ENCODE data around the gene PLAAT5. TPM values are rescaled to one million over a fixed set of nuclear protein-coding genes. Genes with fewer than 3 reads are reported as not detected.

Gene PLAAT5
- polyA plus RNA-seq (2013) = 0.07 TPM

GRCh38 chr11:63490551-63491239, at the start of gene PLAAT5:
TSS of gene PLAAT5 (minus strand) at chr11:63491167. CDS start at chr11:63491034, 133 bp downstream.
- peak within 1 kb of the TSS in 1 of 2 experiments; percentile 35 for H3K27ac ChIP-seq (ENCODE audit: insufficient read depth in 1 of 2, low read depth in 1 of 2, low read length in 2 of 2, poor library complexity in 1 of 2, severe bottlenecking in 2 of 2)
- no peaks in the 10 kb centered on the region for H3K36me3 ChIP-seq (ENCODE audit: control insufficient read depth in 4 of 4, insufficient read depth in 4 of 4, low read length in 3 of 4)
- WGBS (ENCODE audit: insufficient coverage) = 6% methylated on average over 51 of the region's 60 CpGs
- H3K4me3 ChIP-seq (ENCODE audit: control insufficient read depth in 1 of 7, extremely low read depth in 1 of 7, insufficient read depth in 4 of 7, low read depth in 2 of 7, low read length in 6 of 7) = peak within 1 kb of the TSS; percentile 36 to 78 (median 65)
- peaks cover 11 to 25% (median 16%) of the 10 kb centered on the region in 4 experiments for H3K4me1 ChIP-seq (ENCODE audit: control extremely low read depth in 1 of 4, control insufficient read depth in 4 of 4, insufficient read depth in 4 of 4, low read length in 3 of 4)
- DNase-seq = peak in 2 of 3 donors; percentile 49 to 69
- H3K27me3 ChIP-seq (replicated peaks in 2 of 5; ENCODE audit: control insufficient read depth in 4 of 5, insufficient read depth in 5 of 5, low read length in 4 of 5) = peaks cover 0 to 20% (median 13%) of the 10 kb centered on the region in 5 experiments
- CTCF ChIA-PET = interaction anchor here (1.1 to 6.0 kb wide), 7 partner anchors 9 to 148 kb away, joined by 3 to 40 read pairs (median 5); partner anchors contain the start of genes LGALS12 and PLAAT4
- peaks cover 0 to 13% (median 3%) of the 10 kb centered on the region in 5 experiments for H3K9me3 ChIP-seq (ENCODE audit: control extremely low read depth in 1 of 5, control insufficient read depth in 4 of 5, insufficient read depth in 2 of 5, low read depth in 1 of 5, low read length in 4 of 5)
- POLR2A ChIA-PET = interaction anchor here (1.5 kb wide), 1 partner anchor 15 kb away, joined by 6 read pairs; the partner anchor contains the start of gene LGALS12

DNA sequence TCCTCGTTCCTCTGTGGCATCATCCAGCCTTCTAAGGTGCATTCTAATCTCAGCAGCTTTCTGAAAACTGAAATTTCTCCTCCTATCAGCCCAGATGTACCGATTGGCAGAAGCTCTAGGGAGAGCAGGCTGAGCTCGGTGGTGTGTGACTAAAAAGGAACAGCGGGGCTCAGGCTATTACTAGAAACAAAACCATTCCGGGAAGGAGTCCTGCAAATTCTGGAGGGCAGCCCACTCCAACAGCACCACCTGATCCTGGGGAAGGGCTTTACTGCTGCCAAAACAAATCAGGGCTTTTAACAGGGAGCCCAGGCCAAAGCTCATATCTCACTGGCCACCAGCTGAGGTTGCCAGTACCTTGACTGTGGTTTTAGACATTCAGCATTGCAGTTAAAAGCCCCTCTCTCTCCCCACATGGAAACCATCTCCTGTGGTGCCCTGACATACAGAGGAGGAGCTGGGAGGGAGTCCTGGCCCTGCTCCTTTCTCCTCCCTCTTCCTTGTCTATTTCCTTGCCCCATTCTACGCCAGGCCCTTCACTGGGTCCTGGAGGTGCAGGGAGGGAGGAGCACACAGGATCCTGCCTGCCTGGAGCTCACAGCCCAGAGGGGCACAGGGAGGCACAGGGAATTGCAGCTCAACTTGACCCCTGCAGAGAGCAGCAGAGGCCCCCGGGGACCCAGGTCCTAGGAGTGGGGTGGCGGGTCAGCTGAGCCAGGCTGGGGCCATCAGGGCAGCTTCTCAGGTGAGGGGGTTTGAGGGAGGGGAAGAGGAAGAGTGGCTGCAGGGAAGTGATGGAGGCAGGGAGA, 46.5 kb upstream of the PLAAT5 start:
- H3K27me3 ChIP-seq (replicated peaks in 2 of 5; ENCODE audit: control insufficient read depth in 4 of 5, insufficient read depth in 5 of 5, low read length in 4 of 5) = no peaks in the 10 kb centered on the region
- WGBS (ENCODE audit: insufficient coverage) = 31% methylated on average over 6 of the region's 8 CpGs
- ChIA-PET POLR2A (interaction anchor here (1.1 kb wide), 1 partner anchor 30 kb away, joined by 4 read pairs; no protein-coding TSS in a partner anchor), CTCF (interaction anchor here (1.1 to 3.5 kb wide), 12 partner anchors 9 to 98 kb away, joined by 3 to 15 read pairs (median 5); partner anchors contain the start of genes LGALS12 and PLAAT5)
- peak overlapping the region; percentile 12 to 73 for H3K27ac ChIP-seq (ENCODE audit: insufficient read depth in 1 of 2, low read depth in 1 of 2, low read length in 2 of 2, poor library complexity in 1 of 2, severe bottlenecking in 2 of 2)
- H3K36me3 ChIP-seq (ENCODE audit: control insufficient read depth in 4 of 4, insufficient read depth in 4 of 4, low read length in 3 of 4) = peaks cover 0 to 4% (median 0%) of the 10 kb centered on the region in 4 experiments
- peak in 1 of 3 donors; percentile 25 for DNase-seq
- peaks cover 2 to 39% (median 27%) of the 10 kb centered on the region in 4 experiments for H3K4me1 ChIP-seq (ENCODE audit: control extremely low read depth in 1 of 4, control insufficient read depth in 4 of 4, insufficient read depth in 4 of 4, low read length in 3 of 4)
- H3K4me3 ChIP-seq (ENCODE audit: control insufficient read depth in 1 of 7, extremely low read depth in 1 of 7, insufficient read depth in 4 of 7, low read depth in 2 of 7, low read length in 6 of 7) = peak overlapping the region; percentile 40 to 81 (median 73)
- no peaks in the 10 kb centered on the region for H3K9me3 ChIP-seq (ENCODE audit: control extremely low read depth in 1 of 5, control insufficient read depth in 4 of 5, insufficient read depth in 2 of 5, low read depth in 1 of 5, low read length in 4 of 5)

DNA sequence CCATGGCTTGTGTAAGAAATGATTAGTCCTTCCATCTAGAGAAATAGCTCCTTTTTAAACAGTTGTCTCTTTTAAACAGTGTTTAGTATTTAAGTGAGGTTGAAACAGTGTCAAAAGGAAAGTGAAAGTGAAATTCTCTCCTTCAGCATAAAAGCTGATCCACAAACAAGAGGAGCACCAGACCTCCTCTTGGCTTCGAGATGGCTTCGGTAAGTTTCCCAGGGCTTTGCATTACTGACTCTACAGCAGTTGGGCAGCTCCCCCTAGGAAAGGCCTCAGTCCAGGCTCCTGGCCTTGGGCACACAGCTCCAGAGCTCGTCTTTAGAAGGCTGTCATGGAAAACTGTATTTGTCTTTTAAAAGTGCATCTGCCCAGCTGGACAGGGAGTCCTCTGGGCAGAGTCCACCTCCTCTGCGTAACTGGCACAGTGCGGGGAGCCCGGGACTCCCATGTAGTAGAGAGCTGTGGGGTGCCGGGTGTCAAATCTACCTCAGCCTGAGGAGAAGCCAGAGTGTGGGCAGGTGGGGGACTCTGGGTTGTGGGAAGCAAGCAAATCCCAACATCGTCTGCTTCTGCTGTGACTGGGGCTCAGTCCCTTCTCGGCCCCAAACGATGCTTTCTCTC, 45.8 kb upstream of the PLAAT5 start, which contains the start of gene PLAAT4:
Gene PLAAT4 (plus strand): TSS at position 140 of the 624 bp plus-strand sequence. CDS start 61 bp downstream, at position 201.
- ChIA-PET CTCF (interaction anchor here (0.7 to 3.5 kb wide), 14 partner anchors 12 to 103 kb away, joined by 3 to 15 read pairs (median 5); partner anchors contain the start of genes LGALS12 and PLAAT5), POLR2A (interaction anchor here (1.0 to 1.3 kb wide), 2 partner anchors 14 to 31 kb away, joined by 3 read pairs; partner anchors contain the start of gene LGALS12)
- Histone ChIP-seq H3K9me3 (ENCODE audit: control extremely low read depth in 1 of 5, control insufficient read depth in 4 of 5, insufficient read depth in 2 of 5, low read depth in 1 of 5, low read length in 4 of 5) (no peaks in the 10 kb centered on the region), H3K27ac (ENCODE audit: insufficient read depth in 1 of 2, low read depth in 1 of 2, low read length in 2 of 2, poor library complexity in 1 of 2, severe bottlenecking in 2 of 2) (peak within 1 kb of the TSS; percentile 12 to 73), H3K36me3 (ENCODE audit: control insufficient read depth in 4 of 4, insufficient read depth in 4 of 4, low read length in 3 of 4) (peaks cover 0 to 4% (median 0%) of the 10 kb centered on the region in 4 experiments), H3K4me3 (ENCODE audit: control insufficient read depth in 1 of 7, extremely low read depth in 1 of 7, insufficient read depth in 4 of 7, low read depth in 2 of 7, low read length in 6 of 7) (peak within 1 kb of the TSS; percentile 40 to 81 (median 73)), H3K27me3 (replicated peaks in 2 of 5; ENCODE audit: control insufficient read depth in 4 of 5, insufficient read depth in 5 of 5, low read length in 4 of 5) (no peaks in the 10 kb centered on the region), H3K4me1 (ENCODE audit: control extremely low read depth in 1 of 4, control insufficient read depth in 4 of 4, insufficient read depth in 4 of 4, low read length in 3 of 4) (peaks cover 2 to 45% (median 28%) of the 10 kb centered on the region in 4 experiments)
- 20% methylated on average over 9 of the region's 10 CpGs for WGBS (ENCODE audit: insufficient coverage)
- DNase-seq = peak; percentile 59 to 81 (median 74)

- POLR2A ChIA-PET = interaction anchor here (1.0 to 1.3 kb wide), 2 partner anchors 15 to 30 kb away, joined by 3 read pairs; partner anchors contain the start of gene LGALS12
- H3K27ac ChIP-seq (ENCODE audit: insufficient read depth in 1 of 2, low read depth in 1 of 2, low read length in 2 of 2, poor library complexity in 1 of 2, severe bottlenecking in 2 of 2) = no peak overlapping the region
- no peaks in the 10 kb centered on the region for H3K27me3 ChIP-seq (replicated peaks in 2 of 5; ENCODE audit: control insufficient read depth in 4 of 5, insufficient read depth in 5 of 5, low read length in 4 of 5)
- peaks cover 6 to 52% (median 35%) of the 10 kb centered on the region in 4 experiments for H3K4me1 ChIP-seq (ENCODE audit: control extremely low read depth in 1 of 4, control insufficient read depth in 4 of 4, insufficient read depth in 4 of 4, low read length in 3 of 4)
- peak in 2 of 3 donors; percentile 39 to 44 for DNase-seq
- H3K9me3 ChIP-seq (ENCODE audit: control extremely low read depth in 1 of 5, control insufficient read depth in 4 of 5, insufficient read depth in 2 of 5, low read depth in 1 of 5, low read length in 4 of 5) = no peaks in the 10 kb centered on the region
- CTCF ChIA-PET = interaction anchor here (0.6 to 3.5 kb wide), 6 partner anchors 15 to 201 kb away, joined by 3 to 15 read pairs (median 4); no protein-coding TSS in a partner anchor
- peaks cover 0 to 4% (median 0%) of the 10 kb centered on the region in 4 experiments for H3K36me3 ChIP-seq (ENCODE audit: control insufficient read depth in 4 of 4, insufficient read depth in 4 of 4, low read length in 3 of 4)
- WGBS (ENCODE audit: insufficient coverage) = 78% methylated on average over 1 of the region's 1 CpG
- peak overlapping the region in 1 of 7 experiments; percentile 73 for H3K4me3 ChIP-seq (ENCODE audit: control insufficient read depth in 1 of 7, extremely low read depth in 1 of 7, insufficient read depth in 4 of 7, low read depth in 2 of 7, low read length in 6 of 7)
These were observed 44.8 kb upstream of the PLAAT5 start for GRCh38 chr11:63535734-63536133.

DNA sequence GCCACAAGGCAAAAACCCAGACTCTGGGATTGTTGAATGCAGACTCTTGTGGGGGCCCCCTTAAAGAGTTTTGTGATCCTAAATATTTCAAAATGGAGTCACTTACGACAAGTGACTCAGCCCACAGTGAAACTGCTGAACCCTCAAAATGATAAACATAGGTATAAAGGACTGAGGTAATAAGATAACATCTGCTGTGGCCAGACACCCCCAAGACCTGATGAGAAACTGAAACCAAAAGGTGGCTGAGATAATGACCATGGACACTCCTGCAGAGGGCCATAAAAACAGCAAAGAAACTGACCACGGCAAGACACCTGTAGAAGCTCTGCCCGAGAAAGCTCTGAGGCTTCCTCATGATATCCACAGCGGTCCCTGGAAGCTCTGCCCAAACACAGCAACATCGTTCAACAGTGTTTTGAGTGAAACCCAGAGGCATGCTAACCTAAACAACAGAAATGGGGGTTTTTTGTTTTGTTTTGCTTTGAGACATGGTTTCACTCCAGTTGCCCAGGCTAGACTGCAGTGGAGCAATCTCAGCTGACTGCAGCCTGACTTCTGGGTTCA, 44.0 kb upstream of the PLAAT5 start:
- peaks cover 0 to 3% (median 0%) of the 10 kb centered on the region in 4 experiments for H3K36me3 ChIP-seq (ENCODE audit: control insufficient read depth in 4 of 4, insufficient read depth in 4 of 4, low read length in 3 of 4)
- CTCF ChIA-PET = interaction anchor here (0.6 to 3.5 kb wide), 4 partner anchors 14 to 202 kb away, joined by 3 to 10 read pairs (median 3); no protein-coding TSS in a partner anchor
- no peaks in the 10 kb centered on the region for H3K27me3 ChIP-seq (replicated peaks in 2 of 5; ENCODE audit: control insufficient read depth in 4 of 5, insufficient read depth in 5 of 5, low read length in 4 of 5)
- H3K4me3 ChIP-seq (ENCODE audit: control insufficient read depth in 1 of 7, extremely low read depth in 1 of 7, insufficient read depth in 4 of 7, low read depth in 2 of 7, low read length in 6 of 7) = no peak overlapping the region
- peak in 1 of 3 donors; percentile 24 for DNase-seq
- 93% methylated on average over 2 of the region's 5 CpGs for WGBS (ENCODE audit: insufficient coverage)
- peaks cover 6 to 54% (median 35%) of the 10 kb centered on the region in 4 experiments for H3K4me1 ChIP-seq (ENCODE audit: control extremely low read depth in 1 of 4, control insufficient read depth in 4 of 4, insufficient read depth in 4 of 4, low read length in 3 of 4)
- no peak overlapping the region for H3K27ac ChIP-seq (ENCODE audit: insufficient read depth in 1 of 2, low read depth in 1 of 2, low read length in 2 of 2, poor library complexity in 1 of 2, severe bottlenecking in 2 of 2)
- H3K9me3 ChIP-seq (ENCODE audit: control extremely low read depth in 1 of 5, control insufficient read depth in 4 of 5, insufficient read depth in 2 of 5, low read depth in 1 of 5, low read length in 4 of 5) = no peaks in the 10 kb centered on the region
- POLR2A ChIA-PET = no interaction called here

DNA sequence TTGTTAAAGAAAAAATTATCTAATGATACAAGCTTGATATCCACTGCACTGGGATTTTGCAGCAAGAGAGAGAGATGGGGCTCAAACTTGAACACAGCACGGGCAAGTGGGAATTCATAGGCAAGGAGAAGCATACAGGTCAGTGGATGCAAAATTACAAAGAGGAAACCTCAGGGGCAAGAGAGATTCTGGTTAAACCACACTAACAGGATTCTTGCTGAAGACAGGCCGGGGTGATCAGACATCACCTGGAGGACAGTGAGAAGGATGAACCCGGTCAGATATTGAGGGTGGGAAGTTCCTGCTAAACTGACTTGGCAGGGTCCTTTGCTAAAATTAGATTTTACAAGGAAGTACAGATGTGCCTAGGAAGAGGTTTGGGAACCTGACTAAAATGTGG, 43.1 kb upstream of the PLAAT5 start:
- Histone ChIP-seq H3K27ac (ENCODE audit: insufficient read depth in 1 of 2, low read depth in 1 of 2, low read length in 2 of 2, poor library complexity in 1 of 2, severe bottlenecking in 2 of 2) (no peak overlapping the region), H3K4me1 (ENCODE audit: control extremely low read depth in 1 of 4, control insufficient read depth in 4 of 4, insufficient read depth in 4 of 4, low read length in 3 of 4) (peaks cover 11 to 59% (median 36%) of the 10 kb centered on the region in 4 experiments), H3K4me3 (ENCODE audit: control insufficient read depth in 1 of 7, extremely low read depth in 1 of 7, insufficient read depth in 4 of 7, low read depth in 2 of 7, low read length in 6 of 7) (no peak overlapping the region), H3K36me3 (ENCODE audit: control insufficient read depth in 4 of 4, insufficient read depth in 4 of 4, low read length in 3 of 4) (no peaks in the 10 kb centered on the region), H3K9me3 (ENCODE audit: control extremely low read depth in 1 of 5, control insufficient read depth in 4 of 5, insufficient read depth in 2 of 5, low read depth in 1 of 5, low read length in 4 of 5) (no peaks in the 10 kb centered on the region), H3K27me3 (replicated peaks in 2 of 5; ENCODE audit: control insufficient read depth in 4 of 5, insufficient read depth in 5 of 5, low read length in 4 of 5) (no peaks in the 10 kb centered on the region)
- no peak for DNase-seq
- POLR2A ChIA-PET = no interaction called here
- CTCF ChIA-PET = interaction anchor here (1.4 to 3.5 kb wide), 4 partner anchors 14 to 55 kb away, joined by 3 to 10 read pairs (median 4); no protein-coding TSS in a partner anchor
- 63% methylated on average over 3 of the region's 3 CpGs for WGBS (ENCODE audit: insufficient coverage)
